NB4 (cell line): ENCODE data around the gene RETREG2.

Source experiments
- CTCF ChIP-seq: IDR thresholded peaks from one replicate; pipeline ENCODE4 v1.5.1; 2012; ENCODE audit warnings: low read depth, low read length
- POLR2A ChIP-seq: IDR thresholded peaks from 2 replicates; pipeline ENCODE4 v1.6.1; 2011; ENCODE audit warnings: mild to moderate bottlenecking; ENCODE audit not compliant: insufficient read length; ENCODE audit errors: extremely low read depth

- no peak for TF ChIP-seq CTCF
- TF ChIP-seq POLR2A, result no peak
Observed at GRCh38 chr2:219181531-219181930, 3.5 kb downstream of the RETREG2 start.
